ENCODE data around the gene CREB5. TPM values are rescaled to one million over a fixed set of nuclear protein-coding genes. Genes with fewer than 3 reads are reported as not detected.

Gene CREB5
- total and polyA plus RNA-seq, 2 of the 8 experiments (the other 6 are each of a cell fraction or from before 2014, with no cell fraction given) = 2.4 to 2.7 TPM

GRCh38 chr7:28745351-28745750 lies 333.0 kb downstream of the CREB5 start (continued):
- TF ChIP-seq NANOG (IDR thresholded peaks at IDR 0.05; ENCODE audit: insufficient read depth, low read depth, low read length, poor library complexity, severe bottlenecking) = no peak
- TF ChIP-seq CEBPB (IDR thresholded peaks at IDR 0.05; ENCODE audit: low read depth, low read length) = no peak
